Keratinocyte (primary cell): ENCODE measurements around the gene CERKL. TPM values are rescaled to one million over a fixed set of nuclear protein-coding genes. Genes with fewer than 3 reads are reported as not detected.

Experiments used
- DNase-seq: peaks from one replicate; pipeline ENCODE4 v3.0.0-alpha.2; 2011; ENCODE audit warnings: low read depth, missing footprints, low spot score
- FAIRE-seq: peaks from 2 replicates; lab custom pipeline; 2011; peaks lifted over from hg19 to GRCh38; lab: Jason Lieb, UNC
- H2AFZ ChIP-seq: 2 replicates; pipeline ENCODE4 v1.6.0; 2012; ENCODE audit warnings: low read length, control low read depth, inconsistent platforms; ENCODE audit not compliant: control insufficient read depth
- H3K27ac ChIP-seq: 2 replicates; pipeline ENCODE4 v1.5.1; 2011; ENCODE audit warnings: low read length; ENCODE audit not compliant: control insufficient read depth, insufficient read depth
- H3K27me3 ChIP-seq: 3 replicates; pipeline ENCODE4 v1.6.0; 2011; ENCODE audit warnings: low read length; ENCODE audit not compliant: control insufficient read depth, insufficient read depth; ENCODE audit errors: extremely low read depth
- H3K36me3 ChIP-seq, 2 experiments: 2 replicates in 1 of 2; 3 replicates in 1 of 2; pipeline ENCODE4 v1.5.1; 2011; ENCODE audit warnings: low read length in 2 of 2, mild to moderate bottlenecking in 1 of 2; ENCODE audit not compliant: control insufficient read depth in 2 of 2, insufficient read depth in 2 of 2; ENCODE audit errors: extremely low read depth in 1 of 2
- H3K4me1 ChIP-seq: 3 replicates; pipeline ENCODE4 v1.5.1; 2011; ENCODE audit warnings: low read length; ENCODE audit not compliant: control insufficient read depth, insufficient read depth; ENCODE audit errors: extremely low read depth
- H3K4me2 ChIP-seq: 3 replicates; pipeline ENCODE4 v1.6.0; 2011; ENCODE audit warnings: low read depth, low read length; ENCODE audit not compliant: control insufficient read depth, insufficient read depth; ENCODE audit errors: extremely low read depth
- H3K4me3 ChIP-seq, 3 experiments: fragments of 200-600 bp in 1 of 3; sonication (generic) in 1 of 3; 2 replicates in 2 of 3; 3 replicates in 1 of 3; pipeline ENCODE4 v1.5.1; 2011 to 2016; ENCODE audit warnings: low read length in 3 of 3, mild to moderate bottlenecking in 3 of 3, control low read depth in 2 of 3, inconsistent platforms in 1 of 3, low read depth in 1 of 3, mixed read lengths in 1 of 3, mixed run types in 1 of 3, moderate library complexity in 1 of 3; ENCODE audit not compliant: control insufficient read depth in 2 of 3, insufficient read depth in 2 of 3; ENCODE audit errors: extremely low read depth in 1 of 3
- H3K79me2 ChIP-seq: 2 replicates; pipeline ENCODE4 v1.6.0; 2012; ENCODE audit warnings: low read length; ENCODE audit not compliant: control insufficient read depth, insufficient read depth
- H3K9ac ChIP-seq: 3 replicates; pipeline ENCODE4 v1.6.0; 2011; ENCODE audit warnings: low read length; ENCODE audit not compliant: control insufficient read depth, insufficient read depth; ENCODE audit errors: extremely low read depth
- H3K9me1 ChIP-seq: 3 replicates; pipeline ENCODE4 v1.6.0; 2011; ENCODE audit warnings: low read length; ENCODE audit not compliant: control insufficient read depth, insufficient read depth; ENCODE audit errors: extremely low read depth
- H3K9me3 ChIP-seq: 2 replicates; pipeline ENCODE4 v1.5.1; 2012; ENCODE audit warnings: low read depth, low read length; ENCODE audit not compliant: control insufficient read depth
- H4K20me1 ChIP-seq: 3 replicates; pipeline ENCODE4 v1.6.0; 2011; ENCODE audit warnings: low read length; ENCODE audit not compliant: control insufficient read depth, insufficient read depth; ENCODE audit errors: extremely low read depth
- EZH2 ChIP-seq: IDR thresholded peaks from one replicate; pipeline ENCODE4 v1.6.1; 2012; ENCODE audit warnings: inconsistent platforms, mild to moderate bottlenecking, low read length, moderate library complexity
- dilution Hi-C: fragments of 300-500 bp; cut with MboI; formaldehyde crosslinking; loops from one replicate; pipeline ENCODE4 v1.7.0; 2020; ENCODE audit warnings: low sequenced_read_pairs; ENCODE audit not compliant: extremely low pct_ligation_motif_present
- polyA plus RNA-seq, 5 experiments: library from polyadenylated mRNA; depleted of rRNA in 3 of 5; stranded (reverse) in 3 of 5; stranded (forward) in 1 of 5; unstranded in 1 of 5; fragments of >200 nt; gene quantifications; 1 replicate in 1 of 5; 2 replicates in 3 of 5; 3 replicates in 1 of 5; pipeline versions ENCODE4 v1.2.1 to v1.2.3, GENCODE V29; 2011 to 2012; ENCODE audit warnings: missing spikeins in 2 of 5, low read depth in 1 of 5, low replicate concordance in 1 of 5
- TF ChIP-seq, protein P1 (sequence below), 3 experiments: IDR thresholded peaks in 1 of 3; conservative IDR thresholded peaks in 1 of 3; optimal IDR thresholded peaks in 1 of 3; 2 replicates in 2 of 3; 3 replicates in 1 of 3; pipeline versions ENCODE3 to v1.5.1; 2011; ENCODE audit warnings: low read length in 3 of 3, mild to moderate bottlenecking in 3 of 3, moderate library complexity in 2 of 3, control low read depth in 1 of 3, inconsistent platforms in 1 of 3; ENCODE audit not compliant: insufficient read depth in 2 of 3; ENCODE audit errors: extremely low read depth in 1 of 3

Gene CERKL
- polyA plus RNA-seq, 1 donor (not counting 4 experiments of a cell fraction or from before 2014, with no cell fraction given), result 0.03 TPM

GRCh38 chr2:181515719-181516118 lies 141.2 kb downstream of the CERKL start:
- no peaks in the 10 kb centered on the region for H3K9me3 ChIP-seq
- no peak overlapping the region for H3K4me3 ChIP-seq
- no peak overlapping the region for H3K4me2 ChIP-seq
- peaks cover 0 to 1% of the 10 kb centered on the region in 2 experiments for H3K36me3 ChIP-seq
- no peaks in the 10 kb centered on the region for H3K79me2 ChIP-seq
- dilution Hi-C loops, result no loop called here
- no peak for DNase-seq
- H4K20me1 ChIP-seq, result no peaks in the 10 kb centered on the region
- no peak overlapping the region for H3K27ac ChIP-seq
- peaks cover 11% of the 10 kb centered on the region for H3K4me1 ChIP-seq
- no peak overlapping the region for H2AFZ ChIP-seq
- no peak overlapping the region for H3K9ac ChIP-seq
- no peak for FAIRE-seq
- no peaks in the 10 kb centered on the region for H3K27me3 ChIP-seq
- H3K9me1 ChIP-seq, result no peaks in the 10 kb centered on the region
- no peak for TF ChIP-seq EZH2
- TF ChIP-seq, protein P1, sequence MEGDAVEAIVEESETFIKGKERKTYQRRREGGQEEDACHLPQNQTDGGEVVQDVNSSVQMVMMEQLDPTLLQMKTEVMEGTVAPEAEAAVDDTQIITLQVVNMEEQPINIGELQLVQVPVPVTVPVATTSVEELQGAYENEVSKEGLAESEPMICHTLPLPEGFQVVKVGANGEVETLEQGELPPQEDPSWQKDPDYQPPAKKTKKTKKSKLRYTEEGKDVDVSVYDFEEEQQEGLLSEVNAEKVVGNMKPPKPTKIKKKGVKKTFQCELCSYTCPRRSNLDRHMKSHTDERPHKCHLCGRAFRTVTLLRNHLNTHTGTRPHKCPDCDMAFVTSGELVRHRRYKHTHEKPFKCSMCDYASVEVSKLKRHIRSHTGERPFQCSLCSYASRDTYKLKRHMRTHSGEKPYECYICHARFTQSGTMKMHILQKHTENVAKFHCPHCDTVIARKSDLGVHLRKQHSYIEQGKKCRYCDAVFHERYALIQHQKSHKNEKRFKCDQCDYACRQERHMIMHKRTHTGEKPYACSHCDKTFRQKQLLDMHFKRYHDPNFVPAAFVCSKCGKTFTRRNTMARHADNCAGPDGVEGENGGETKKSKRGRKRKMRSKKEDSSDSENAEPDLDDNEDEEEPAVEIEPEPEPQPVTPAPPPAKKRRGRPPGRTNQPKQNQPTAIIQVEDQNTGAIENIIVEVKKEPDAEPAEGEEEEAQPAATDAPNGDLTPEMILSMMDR (optimal IDR thresholded peaks at IDR 0.05 in 1 of 3, IDR thresholded peaks at IDR 0.05 in 1 of 3, conservative IDR thresholded peaks at IDR 0.05 in 1 of 3; ENCODE audit: extremely low read depth in 1 of 3, insufficient read depth in 2 of 3, low read length in 3 of 3), result no peak

DNA sequence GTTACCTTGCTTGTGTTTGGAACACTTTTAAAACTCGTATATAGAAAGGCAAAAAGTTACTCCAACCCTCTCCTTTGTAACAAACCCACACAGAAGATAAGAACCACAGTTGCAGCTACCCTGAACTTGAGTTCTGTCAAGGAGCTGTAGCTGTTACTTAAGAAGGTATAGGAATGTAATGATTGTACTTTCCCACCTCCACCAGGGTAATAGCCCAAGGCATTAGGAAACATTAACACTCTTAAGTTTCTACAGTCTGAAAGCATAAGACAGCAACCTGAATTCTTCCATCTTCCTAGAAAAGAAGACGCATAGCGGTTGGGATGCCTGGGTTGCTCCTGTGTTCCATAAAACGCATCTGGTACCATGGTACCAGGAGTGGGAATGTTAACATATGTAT lies 156.7 kb downstream of the CERKL start:
- H3K79me2 ChIP-seq, result no peaks in the 10 kb centered on the region
- dilution Hi-C loops, result no loop called here
- H3K9me1 ChIP-seq, result no peaks in the 10 kb centered on the region
- no peak for TF ChIP-seq EZH2
- TF ChIP-seq, protein P1 (optimal IDR thresholded peaks at IDR 0.05 in 1 of 3, IDR thresholded peaks at IDR 0.05 in 1 of 3, conservative IDR thresholded peaks at IDR 0.05 in 1 of 3; ENCODE audit: extremely low read depth in 1 of 3, insufficient read depth in 2 of 3, low read length in 3 of 3), result no peak
- H3K4me2 ChIP-seq, result no peak overlapping the region
- no peak overlapping the region for H3K4me3 ChIP-seq
- no peak overlapping the region for H3K27ac ChIP-seq
- FAIRE-seq, result no peak
- no peak overlapping the region for H3K9ac ChIP-seq
- DNase-seq, result no peak
- no peaks in the 10 kb centered on the region for H4K20me1 ChIP-seq
- H3K4me1 ChIP-seq, result no peaks in the 10 kb centered on the region
- no peaks in the 10 kb centered on the region for H3K9me3 ChIP-seq
- no peak overlapping the region for H2AFZ ChIP-seq
- no peaks in the 10 kb centered on the region for H3K36me3 ChIP-seq
- H3K27me3 ChIP-seq, result no peaks in the 10 kb centered on the region
